Peyer's patch (tissue), 4 donors: ENCODE results near the gene TES.

ENCODE experiments used
- POLR2A ChIP-seq, 2 donors: fragments of 450-650 bp; IDR thresholded peaks; one replicate each; pipeline ENCODE4 v1.5.1; 2017; ENCODE audit warnings: antibody characterized with exemption in 2 of 2, mild to moderate bottlenecking in 2 of 2, moderate library complexity in 2 of 2
- TF ChIP-seq, protein P1 (sequence below), 6 experiments: fragments of 450-650 bp in 4 of 6; fragments of 200-600 bp in 2 of 6; sonication (generic) in 1 of 6; IDR thresholded peaks; one replicate each; pipeline ENCODE4 v1.5.1; 2017 to 2019; ENCODE audit warnings: antibody characterized with exemption in 6 of 6, mild to moderate bottlenecking in 3 of 6, moderate library complexity in 1 of 6

GRCh38 chr7:116239020-116239419 lies 28.7 kb downstream of the TES start:
- TF ChIP-seq, protein P1, sequence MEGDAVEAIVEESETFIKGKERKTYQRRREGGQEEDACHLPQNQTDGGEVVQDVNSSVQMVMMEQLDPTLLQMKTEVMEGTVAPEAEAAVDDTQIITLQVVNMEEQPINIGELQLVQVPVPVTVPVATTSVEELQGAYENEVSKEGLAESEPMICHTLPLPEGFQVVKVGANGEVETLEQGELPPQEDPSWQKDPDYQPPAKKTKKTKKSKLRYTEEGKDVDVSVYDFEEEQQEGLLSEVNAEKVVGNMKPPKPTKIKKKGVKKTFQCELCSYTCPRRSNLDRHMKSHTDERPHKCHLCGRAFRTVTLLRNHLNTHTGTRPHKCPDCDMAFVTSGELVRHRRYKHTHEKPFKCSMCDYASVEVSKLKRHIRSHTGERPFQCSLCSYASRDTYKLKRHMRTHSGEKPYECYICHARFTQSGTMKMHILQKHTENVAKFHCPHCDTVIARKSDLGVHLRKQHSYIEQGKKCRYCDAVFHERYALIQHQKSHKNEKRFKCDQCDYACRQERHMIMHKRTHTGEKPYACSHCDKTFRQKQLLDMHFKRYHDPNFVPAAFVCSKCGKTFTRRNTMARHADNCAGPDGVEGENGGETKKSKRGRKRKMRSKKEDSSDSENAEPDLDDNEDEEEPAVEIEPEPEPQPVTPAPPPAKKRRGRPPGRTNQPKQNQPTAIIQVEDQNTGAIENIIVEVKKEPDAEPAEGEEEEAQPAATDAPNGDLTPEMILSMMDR (IDR thresholded peaks at IDR 0.05), result no peak
- no peak for TF ChIP-seq POLR2A (IDR thresholded peaks at IDR 0.05)
